C1 segment of cervical spinal cord (tissue), 14 donors: ENCODE results near the gene HOXD3.

Experiments used
- DNase-seq, 14 donors: peaks; one replicate each; lab custom pipeline; 2025; lab: John Stamatoyannopoulos, UW

HOXD3 gene

DNA sequence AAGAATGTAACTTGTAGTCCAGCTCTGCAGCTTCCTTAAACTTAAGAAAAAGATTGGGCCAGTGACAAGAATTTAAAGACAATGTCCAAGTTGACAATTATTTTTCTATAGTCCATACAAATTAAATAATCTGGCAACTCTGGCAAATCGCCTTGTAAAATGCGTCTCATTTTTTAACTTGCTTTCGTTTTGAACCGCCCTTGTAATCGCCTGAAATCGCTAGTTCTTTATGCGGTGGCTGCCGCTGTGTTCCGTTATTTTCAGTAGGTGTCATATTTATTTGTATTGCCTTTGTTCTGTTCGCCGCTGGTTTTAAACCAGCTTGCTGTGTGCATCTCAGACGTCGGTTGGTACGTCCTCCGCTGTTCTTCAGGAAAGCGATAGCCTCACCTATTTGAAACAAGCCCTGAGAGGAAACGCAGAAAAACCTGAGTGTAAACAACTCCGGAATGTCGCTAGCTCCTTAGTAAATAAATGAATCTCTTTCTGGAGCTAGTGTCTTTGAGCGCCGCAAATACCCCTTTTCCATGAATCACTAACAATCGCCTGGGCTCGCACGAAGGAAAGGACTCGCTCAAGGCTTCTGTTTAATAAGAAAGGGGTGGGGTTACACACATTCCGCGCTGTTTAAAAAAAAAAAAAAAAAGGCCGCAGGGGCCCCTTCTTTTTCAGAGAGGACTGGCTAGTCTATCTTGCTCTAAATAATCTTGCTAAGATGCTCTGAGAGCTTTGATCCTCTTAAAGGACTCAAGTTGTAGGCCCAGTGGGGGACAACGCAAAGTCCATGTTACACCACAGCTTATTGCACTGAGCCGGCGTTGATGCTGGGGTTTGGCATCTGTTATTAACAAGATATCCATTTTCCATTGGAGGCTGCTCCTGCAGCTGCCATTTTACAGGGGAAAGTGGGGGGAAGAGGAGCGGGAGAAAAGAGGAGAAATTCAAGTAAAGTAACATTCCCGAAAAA is 24.6 kb upstream of the HOXD3 start:
- DNase-seq: no peak

DNA sequence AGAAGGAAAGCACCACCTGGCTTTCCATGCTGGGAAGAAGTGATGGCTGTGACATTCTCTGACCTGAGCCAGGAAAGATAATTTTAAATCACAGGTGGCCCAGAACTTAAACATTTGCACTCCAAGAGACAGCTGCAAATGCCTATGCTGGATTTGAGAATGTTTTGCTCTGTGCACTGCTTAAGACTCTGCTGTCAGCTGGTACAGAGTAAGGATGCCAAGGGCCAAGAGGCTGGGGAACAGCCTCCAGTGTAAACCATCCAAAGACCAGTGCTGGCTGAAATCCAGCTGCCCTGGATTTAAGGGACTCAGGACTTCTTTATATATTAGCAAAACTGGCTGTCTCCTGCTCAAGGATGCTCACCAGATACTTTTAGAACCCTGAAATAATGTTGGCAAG is 23.7 kb upstream of the HOXD3 start:
- peak in 1 of 14 donors; percentile 13 for DNase-seq

DNA sequence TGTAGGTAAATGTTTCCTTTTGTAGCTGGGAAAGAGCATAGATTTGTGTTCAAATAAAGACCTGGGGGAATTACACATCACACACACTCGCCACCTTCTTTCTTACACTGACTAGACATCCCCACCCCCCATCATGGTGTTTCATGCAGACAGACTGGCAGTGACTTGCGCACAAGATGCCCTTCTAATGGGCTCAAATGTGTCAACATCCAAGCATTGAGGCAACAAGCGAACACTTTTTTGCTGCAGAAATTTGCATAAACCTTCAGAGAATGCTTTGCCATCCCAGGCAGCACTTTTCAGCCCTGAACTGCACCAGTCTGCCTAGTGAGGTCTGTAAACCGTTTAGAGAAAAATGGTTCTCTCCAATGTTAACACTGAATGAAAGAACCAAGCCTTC is 23.1 kb upstream of the HOXD3 start:
- DNase-seq: no peak

DNA sequence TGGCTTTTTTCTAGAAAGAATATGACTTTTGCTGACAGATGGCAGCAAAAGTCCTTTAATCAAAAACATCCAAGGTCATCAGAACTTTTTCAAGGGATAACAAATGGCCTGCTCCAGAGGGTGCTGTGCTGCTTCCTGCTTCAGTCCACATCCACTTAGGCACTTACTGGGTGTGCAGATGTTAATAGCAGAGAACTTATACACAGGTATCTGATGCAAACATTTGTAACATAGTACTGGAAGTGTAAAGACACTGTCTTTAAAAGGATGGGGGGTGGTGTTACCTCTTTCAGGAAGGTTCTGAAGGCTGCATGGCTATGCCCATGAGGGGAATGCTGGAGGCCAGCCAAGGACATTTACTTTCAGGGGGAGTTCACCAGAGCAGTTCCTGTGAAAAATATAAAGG is 22.1 kb upstream of the HOXD3 start:
- no peak for DNase-seq

DNA sequence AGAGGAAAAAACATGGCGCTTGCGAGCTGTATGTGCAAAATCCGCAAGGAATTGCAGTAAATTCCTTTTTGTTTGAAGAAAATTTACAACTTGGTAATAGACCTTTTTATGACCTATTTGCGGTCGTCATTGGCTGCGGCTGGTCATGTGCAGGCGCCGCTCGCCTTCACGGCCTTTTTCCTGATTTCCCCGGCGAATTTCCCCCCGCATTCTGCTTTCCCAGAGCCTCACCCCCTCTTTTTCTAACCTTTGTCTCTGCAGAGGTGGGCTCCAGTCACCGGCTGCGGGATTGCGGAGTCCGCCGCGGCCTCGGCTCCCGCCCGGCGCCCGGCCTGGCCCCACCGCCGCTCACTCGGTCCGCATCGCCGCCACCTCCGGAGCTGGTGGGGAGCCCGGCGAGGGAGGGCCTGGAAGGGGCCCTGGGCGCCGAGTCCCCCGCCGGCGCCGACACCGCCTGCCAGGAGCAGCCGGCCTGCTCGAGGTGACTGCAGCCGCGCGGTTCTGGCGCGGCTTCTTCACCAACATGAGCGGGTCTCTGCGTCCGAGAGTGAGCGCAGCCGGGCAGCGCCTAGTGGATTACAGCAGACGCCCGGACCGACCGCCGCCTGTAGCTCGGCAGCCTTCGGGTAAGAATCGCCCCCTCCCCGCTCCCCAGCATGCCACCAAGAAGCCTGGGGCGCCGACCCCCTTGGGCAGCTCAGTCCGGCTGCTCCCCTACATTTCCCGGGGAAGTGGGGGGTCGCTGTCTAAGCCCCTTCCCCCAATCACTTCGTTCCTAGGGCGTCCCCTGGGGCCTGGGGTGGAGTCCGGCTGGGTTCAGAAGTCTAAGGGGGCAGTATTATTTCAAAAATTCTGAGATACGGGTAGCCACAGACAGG is 20.5 kb upstream of the HOXD3 start:
- DNase-seq: peak in 2 of 14 donors; percentile 21 to 25

DNA sequence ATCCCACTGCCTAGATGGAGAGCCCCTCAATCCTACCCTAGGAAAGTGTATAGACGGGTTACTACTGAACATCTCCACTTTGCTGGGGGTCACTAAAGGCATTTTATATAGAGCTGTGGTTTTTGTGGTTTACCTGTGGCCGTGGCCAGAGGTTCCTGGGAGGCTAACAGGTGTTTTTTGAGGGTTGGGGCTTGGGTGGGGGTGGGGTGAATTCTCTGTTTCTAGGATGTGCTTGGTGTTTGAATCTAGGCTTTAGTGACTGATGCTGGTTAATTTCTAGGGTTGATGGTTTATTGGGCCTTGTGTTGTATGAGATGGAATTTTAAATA is 19.9 kb upstream of the HOXD3 start:
- DNase-seq: no peak

DNA sequence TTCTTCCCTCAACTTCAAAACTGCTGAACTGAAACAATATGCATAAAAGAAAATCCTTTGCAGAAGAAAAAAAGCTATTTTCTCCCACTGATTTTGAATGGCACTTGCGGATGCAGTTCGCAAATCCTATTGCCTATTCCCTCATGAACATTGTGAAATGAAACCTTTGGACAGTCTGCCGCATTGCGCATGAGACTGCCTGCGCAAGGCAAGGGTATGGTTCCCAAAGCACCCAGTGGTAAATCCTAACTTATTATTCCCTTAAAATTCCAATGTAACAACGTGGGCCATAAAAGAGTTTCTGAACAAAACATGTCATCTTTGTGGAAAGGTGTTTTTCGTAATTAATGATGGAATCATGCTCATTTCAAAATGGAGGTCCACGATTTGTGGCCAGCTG is 19.2 kb upstream of the HOXD3 start:
- no peak for DNase-seq

DNA sequence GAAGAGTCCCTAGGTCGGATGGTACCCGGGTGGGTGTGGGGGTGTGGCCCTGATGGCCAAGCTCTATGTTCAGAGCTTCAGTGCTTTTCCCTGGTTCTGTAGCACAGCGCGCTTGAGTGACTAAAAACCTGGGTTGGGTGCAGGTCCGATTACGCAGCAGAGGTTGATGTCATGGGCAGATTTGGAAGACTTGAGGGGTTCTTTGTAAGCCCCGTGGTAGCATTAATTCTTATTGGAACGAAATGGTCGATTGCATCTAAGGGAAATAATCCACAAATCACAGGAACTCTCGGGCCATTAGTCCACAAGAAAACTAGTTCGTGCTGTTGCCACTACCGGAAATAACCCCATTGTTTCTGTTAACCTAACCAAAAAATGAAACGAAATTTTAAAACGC is 18.6 kb upstream of the HOXD3 start:
- DNase-seq: no peak

DNA sequence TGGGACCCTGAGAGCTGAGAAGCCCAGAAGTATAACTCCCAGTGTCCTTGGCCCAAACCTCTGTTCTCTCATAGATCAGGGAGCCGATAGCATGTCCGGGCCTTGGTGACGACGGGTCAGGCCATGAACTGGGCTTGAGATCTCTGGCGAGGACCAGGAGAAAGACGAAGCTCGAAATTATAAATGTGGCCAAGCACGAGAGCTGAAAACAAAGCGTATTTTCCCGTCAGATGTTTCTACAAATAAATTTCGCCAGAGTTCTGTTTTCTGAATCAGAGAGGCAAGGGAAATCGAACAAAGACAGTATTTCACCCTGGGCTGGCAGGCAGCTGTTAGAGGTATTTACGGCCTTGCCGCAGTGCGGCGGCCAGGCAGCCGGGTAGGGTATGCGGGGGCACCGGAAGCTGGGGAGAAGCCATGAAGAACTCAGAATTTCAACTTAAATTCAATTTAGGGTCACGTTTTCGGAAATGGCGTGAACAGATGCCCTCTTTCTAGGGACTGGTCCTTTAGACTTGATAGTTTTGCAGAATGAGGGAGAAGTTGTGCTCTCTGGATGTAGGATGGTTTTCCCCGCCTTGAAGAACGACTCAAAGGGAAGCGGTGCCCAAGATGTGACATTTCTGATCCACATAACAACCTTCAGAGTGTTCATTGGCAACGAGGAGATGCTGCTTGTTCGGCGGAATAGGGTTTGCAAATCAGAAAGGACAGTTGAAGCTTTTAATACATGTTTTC is 18.0 kb upstream of the HOXD3 start:
- DNase-seq: no peak

DNA sequence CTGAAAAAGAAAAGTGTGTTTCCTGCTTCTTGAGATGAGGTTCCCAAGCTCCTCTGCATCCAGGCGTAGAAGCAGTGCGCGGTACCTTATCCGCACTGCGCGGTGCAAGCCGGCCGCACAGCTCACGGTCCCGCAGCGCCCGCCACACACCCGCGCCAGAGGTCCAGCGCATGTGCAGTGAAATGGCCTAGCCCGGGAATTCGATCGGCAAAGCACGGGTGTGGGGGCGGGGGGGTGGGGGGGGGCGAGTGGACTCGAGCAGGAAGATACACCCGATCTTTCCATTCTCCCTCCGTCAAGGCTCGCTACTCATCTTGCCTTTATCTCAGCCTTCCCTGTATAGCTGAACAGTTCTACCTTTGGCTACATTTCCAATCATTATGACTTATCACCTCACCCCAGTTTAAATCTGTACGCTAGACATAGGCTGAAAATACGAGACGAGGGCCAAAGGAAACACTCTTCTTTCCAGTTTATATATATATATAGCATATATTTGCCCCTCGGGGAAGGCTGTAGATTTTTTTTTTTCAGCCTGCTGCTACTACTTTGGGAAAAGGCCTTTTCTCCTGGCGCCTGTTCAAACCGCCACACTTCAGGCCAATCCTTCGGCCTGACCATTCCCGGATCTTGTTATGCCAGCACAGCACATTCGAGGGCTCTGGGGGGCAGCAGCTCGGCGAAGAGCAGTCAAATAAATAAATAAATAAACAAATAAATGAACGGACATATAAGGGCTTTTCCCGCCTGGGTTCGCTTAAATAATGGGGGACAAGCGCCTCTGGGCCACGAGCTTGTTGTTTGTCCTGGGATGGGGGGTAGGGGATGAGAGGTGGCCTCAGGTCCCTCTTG is 17.2 kb upstream of the HOXD3 start:
- no peak for DNase-seq

DNA sequence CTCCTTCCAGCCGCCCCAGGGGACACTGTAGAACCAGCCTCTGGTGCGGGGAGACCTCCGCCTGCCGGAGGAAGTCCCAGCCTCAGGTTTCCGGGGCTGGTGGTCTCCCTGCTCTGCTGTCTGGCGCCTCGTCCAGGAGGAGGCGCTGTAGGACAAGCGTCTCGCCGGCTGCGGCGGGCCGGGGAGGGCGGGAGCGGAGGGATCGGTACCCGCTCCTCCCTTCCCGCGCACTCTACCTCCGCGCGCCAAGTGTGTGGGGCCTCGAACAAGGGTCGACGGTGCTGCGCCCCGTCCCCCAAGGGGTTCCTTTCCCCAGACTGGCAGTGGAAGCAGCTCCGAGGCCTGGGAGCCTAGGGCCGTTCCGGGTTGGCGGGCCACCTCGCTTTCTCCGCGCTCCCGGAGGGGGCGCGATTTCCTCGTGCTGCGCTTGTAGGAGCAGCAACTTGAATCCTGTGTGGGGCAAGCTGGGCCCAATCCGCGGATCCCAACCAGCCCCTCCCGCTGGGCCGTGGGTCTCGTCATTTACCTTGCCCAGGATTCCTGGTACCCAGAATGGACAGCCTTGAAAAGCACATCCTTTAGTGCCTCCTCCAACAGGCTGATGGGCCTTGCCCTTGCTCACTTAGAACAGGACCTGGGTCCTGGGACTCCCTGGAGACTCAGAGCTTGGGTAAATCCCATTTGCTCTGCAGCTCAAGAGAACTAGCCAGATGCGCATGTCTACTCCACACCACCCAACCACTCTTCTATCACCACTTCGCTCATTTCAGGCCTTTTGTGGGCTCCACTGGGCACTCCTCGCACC is 16.4 kb upstream of the HOXD3 start:
- peak in 12 of 14 donors; percentile 39 to 93 (median 80) for DNase-seq

DNA sequence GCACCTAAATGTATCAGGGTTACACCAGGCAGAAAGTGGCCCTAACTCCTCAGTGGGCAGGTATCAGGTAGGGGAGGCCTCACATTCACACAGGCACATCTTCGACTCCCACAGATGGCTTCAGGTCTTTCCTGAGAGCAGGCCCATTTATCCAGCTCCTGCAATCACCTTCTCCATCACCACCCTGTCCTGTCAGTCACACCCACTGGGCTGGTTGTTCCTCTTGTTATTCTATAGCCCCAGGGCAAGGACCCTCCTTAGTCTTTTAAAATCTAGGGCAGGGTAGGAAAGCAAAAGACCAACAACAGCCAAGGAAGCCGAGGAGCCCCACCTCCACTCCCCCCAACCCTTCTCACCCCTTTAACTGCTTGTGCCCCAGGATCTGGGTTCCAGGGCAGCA is 14.8 kb upstream of the HOXD3 start:
- DNase-seq: no peak

DNA sequence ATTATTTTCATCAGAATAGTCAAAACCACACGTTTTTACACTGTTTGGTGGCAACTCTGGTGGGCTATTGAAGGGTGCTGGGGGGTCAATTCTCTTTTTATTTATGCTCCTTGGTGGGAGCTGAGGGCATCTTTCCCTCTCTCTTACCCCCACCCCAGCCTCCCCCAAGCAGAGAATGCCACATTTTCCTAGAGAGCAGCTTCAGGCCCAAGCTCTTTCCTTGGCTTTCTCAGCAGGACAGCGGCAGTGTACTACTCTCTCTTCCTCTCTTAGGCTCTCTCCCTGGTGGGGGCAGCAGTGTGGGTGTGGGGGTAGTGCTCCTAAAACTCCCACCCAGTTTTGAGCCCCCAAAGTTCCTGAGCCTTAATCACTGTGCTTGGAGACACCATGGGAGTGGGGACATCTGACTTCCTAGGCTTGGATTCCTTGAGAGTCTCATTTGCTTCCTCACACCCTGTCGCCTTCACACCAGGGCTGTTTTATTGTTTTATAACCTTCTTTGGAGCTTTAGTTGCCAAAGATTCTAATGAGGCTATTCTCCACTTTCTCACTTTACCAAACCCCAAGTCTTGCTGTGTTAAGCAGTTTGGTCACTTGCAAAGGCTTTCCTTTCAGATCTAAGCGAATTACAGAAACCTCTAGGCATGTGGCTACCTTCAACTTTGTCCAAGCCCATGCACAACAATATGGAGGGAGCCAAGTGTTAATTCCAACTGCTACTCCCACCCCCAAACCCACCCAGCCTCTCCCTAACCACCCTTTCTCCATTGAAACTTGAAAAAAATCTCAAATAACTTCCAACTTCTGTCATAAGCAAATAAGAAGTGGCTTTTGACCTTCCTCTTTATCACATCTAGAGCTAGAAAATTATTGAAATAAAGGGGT is 11.8 kb upstream of the HOXD3 start:
- DNase-seq: no peak

DNA sequence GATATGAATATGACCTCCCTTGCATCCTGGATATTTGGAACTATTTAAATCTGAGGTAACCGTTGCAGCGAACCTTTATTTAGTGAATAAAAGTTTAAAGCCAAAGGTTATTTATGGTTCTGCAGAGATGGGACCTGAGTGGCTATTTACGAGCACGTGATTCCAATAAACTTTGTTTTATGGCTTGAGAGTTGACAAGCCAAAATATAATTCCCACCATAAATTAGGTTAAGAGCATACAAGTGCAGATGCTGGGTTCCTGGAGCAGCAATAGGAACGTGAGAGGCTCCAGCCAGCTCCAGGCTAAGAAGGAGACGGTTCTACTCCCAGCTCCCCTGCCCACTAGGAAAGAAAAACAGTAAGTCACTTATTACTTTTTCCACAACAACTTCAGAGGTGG is 11.0 kb upstream of the HOXD3 start:
- DNase-seq: no peak

DNA sequence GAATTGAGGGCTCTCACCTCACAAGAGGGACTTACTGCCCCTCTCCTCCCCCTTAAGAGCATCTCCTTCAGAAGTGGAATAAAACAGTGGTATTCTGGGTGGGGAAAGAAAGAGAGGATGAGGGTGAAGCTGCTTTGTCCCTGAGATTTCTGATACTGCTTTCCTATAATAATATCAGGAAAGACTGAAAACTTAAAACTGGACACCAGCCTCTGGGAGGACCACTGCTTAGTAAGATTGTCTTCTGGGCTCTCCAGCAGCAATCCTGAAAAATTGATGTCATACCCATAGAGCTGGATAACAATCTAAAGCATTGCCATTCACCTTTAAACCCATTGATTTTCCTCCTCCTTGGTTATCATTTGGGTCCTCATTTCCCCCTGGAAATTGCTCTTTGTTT is 10.5 kb upstream of the HOXD3 start:
- DNase-seq: no peak

DNA sequence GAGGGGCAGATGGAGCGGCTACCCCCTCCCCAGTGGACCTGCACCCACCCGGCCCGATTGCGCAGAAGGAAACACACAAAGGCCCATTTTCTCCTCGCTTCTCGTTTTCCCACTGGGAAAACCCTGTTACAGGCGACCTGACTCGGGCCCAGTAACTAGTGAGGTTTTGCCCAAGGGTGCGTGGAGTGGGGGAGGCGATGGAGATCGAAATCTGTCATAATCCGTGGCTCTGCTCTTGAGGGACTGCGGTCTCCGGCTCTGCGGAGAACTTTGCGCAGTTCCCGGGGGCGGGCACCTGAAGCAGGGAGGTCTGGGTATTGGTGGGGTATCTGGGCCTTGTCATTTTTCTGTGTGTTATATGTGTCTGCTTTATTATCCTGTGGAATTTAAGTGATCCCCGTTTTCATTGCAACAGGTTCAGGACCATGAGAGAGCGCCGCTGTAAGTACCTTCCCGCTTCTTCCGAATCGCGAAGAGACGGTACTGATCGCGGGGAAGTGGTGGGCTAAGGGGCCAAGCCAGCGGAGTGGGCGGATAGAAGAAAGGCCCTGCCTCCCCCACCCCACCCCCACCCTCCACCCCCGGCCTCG is 9.8 kb upstream of the HOXD3 start:
- no peak for DNase-seq

DNA sequence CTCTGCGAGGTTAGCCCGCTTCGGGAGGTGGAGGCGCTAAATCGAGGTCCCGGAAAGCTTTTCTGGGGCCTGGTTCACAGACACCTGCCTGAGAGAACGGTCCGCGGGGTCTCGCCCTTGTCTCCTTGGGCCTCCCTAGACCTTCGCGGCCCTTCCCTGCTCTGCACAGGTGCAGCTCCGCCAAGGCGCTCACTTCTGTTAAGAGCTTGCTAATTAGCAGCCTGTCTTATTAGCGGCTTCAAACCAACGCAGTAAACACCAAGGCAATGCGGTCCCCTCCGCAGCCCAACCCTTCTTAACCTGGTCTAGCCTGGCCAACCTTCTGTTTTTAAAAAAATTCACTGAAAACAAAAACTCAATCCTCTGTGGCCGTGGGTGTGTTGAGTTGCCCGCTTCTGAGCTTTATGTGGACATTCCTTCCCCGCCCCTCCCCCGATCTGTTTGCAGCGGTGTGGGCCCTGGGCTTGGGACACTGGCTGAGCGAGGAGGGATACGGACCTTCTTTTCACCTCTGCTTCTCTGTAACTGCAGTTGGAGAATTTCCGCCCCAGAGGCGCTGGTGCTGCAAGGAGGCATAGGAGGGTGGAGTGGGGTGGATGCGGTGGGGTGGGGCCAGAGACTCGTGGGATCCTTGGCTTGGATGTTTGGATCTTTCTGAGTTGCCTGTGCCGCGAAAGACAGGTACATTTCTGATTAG is 9.2 kb upstream of the HOXD3 start:
- DNase-seq: no peak

DNA sequence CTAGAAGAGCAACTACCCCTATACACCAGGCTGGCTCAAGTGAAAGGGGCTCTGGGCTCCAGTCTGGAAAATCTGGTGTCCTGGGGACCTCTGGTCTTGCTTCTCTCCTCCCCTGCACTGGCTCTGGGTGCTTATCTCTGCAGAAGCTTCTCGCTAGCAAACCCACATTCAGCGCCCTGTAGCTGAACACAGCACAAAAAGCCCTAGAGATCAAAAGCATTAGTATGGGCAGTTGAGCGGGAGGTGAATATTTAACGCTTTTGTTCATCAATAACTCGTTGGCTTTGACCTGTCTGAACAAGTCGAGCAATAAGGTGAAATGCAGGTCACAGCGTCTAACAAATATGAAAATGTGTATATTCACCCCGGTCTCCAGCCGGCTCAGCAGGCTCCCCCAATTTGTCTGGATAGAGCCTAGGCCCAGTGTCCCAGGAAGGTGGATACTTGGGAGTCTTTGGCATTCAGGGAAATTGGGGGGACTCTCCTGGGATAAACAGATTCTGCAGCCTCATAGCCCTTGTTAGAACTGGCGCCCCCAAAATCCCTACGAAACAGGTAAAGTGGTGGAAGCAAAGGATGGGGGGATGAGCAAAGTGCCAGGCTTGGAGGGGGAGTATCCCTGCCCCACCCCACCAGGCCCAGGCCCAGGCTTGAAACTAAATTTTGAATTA is 8.2 kb upstream of the HOXD3 start:
- no peak for DNase-seq
